ENCODE measurements around the gene AANAT.

Gene AANAT

GRCh38 chr17:76500747-76501017, 33.3 kb downstream of the AANAT start (continued):
- no peak for TF ChIP-seq ZNF580 (tag by site-specific recombination; IDR thresholded peaks at IDR 0.05)
- no peak for TF ChIP-seq ATF2 (tag by site-specific recombination; IDR thresholded peaks at IDR 0.05; ENCODE audit: low read depth)
- TF ChIP-seq TSHZ1 (tag by site-specific recombination; IDR thresholded peaks at IDR 0.05; ENCODE audit: borderline replicate concordance) = no peak
- TF ChIP-seq ZBTB48 (tag by site-specific recombination; IDR thresholded peaks at IDR 0.05) = no peak
- TF ChIP-seq SETDB1 (IDR thresholded peaks at IDR 0.05; ENCODE audit: insufficient read length, low read length) = no peak
- TF ChIP-seq PRDM6 (tag by site-specific recombination; IDR thresholded peaks at IDR 0.05) = no peak

- H3K27ac ChIP-seq (ENCODE audit: extremely low read depth, low read depth, low read length) = peak within 1 kb of the TSS; percentile 39; the same call in 1 of the 2 replicates
- H3K9me3 ChIP-seq (ENCODE audit: control insufficient read depth, insufficient read depth, low read depth, low read length) = no peaks in the 10 kb centered on the region
- H3K36me3 ChIP-seq (ENCODE audit: control insufficient read depth in 2 of 2, insufficient read depth in 1 of 2, low read length in 2 of 2) = no peaks in the 10 kb centered on the region
- ChIA-PET POLR2A (interaction anchor here (0.6 to 1.6 kb wide), 5 partner anchors 21 to 169 kb away, joined by 3 to 5 read pairs (median 5); partner anchors contain the start of gene AANAT), CTCF (interaction anchor here (0.6 to 7.3 kb wide), 11 partner anchors 10 to 198 kb away, joined by 3 to 58 read pairs (median 8); partner anchors contain the start of gene AANAT)
- H3K4me1 ChIP-seq (ENCODE audit: control insufficient read depth, insufficient read depth, low read length) = peaks cover 16% of the 10 kb centered on the region
- H3K4me3 ChIP-seq (ENCODE audit: low read depth, low read length) = peak within 1 kb of the TSS; percentile 66
- TF ChIP-seq ZNF148 (tag by site-specific recombination; IDR thresholded peaks at IDR 0.05; ENCODE audit: borderline replicate concordance) (no peak), WT1 (tag by site-specific recombination; IDR thresholded peaks at IDR 0.05) (no peak), ZNF423 (tag by site-specific recombination; IDR thresholded peaks at IDR 0.05) (peak; percentile 76; the same call in 1 of the 2 replicates), GLIS1 (tag by site-specific recombination; IDR thresholded peaks at IDR 0.05) (peak; percentile 3; the same call in 1 of the 2 replicates), ZNF645 (tag by site-specific recombination; IDR thresholded peaks at IDR 0.05) (no peak), ZSCAN4 (tag by site-specific recombination; IDR thresholded peaks at IDR 0.05) (no peak), ZNF398 (tag by site-specific recombination; IDR thresholded peaks at IDR 0.05) (no peak), ZNF692 (tag by site-specific recombination; IDR thresholded peaks at IDR 0.05) (no peak), ZFP3 (tag by site-specific recombination; IDR thresholded peaks at IDR 0.05; ENCODE audit: low read depth) (no peak), HOXC10 (CRISPR knock-in tag; IDR thresholded peaks at IDR 0.05) (no peak)
Observed at GRCh38 chr17:76501018-76501826, 33.8 kb downstream of the AANAT start, which contains the start of gene RHBDF2. TSS of gene RHBDF2 (minus strand) at chr17:76501423. CDS start at chr17:76481524, 19,899 bp downstream.

All from HEK293 (cell line).